Liver (tissue), 9 donors: ENCODE results near the gene SLC44A1. TPM values are rescaled to one million over a fixed set of nuclear protein-coding genes. Genes with fewer than 3 reads are reported as not detected.

Experiments used
- DNase-seq: peaks from one replicate; pipeline ENCODE4 v3.0.0-alpha.2; 2017; ENCODE audit warnings: low spot score
- H3K27ac ChIP-seq, 2 donors: one replicate each; pipeline ENCODE4 v1.7.0; 2013; ENCODE audit warnings: inconsistent platforms in 2 of 2, low read length in 2 of 2, control low read depth in 1 of 2, low read depth in 1 of 2, mild to moderate bottlenecking in 1 of 2
- H3K27me3 ChIP-seq, 4 donors: one replicate each; pipeline versions ENCODE4 v1.6.1 to v1.7.0; 2013; ENCODE audit warnings: low read length in 3 of 4, inconsistent platforms in 1 of 4, mild to moderate bottlenecking in 1 of 4, moderate library complexity in 1 of 4; ENCODE audit not compliant: control insufficient read depth in 4 of 4, insufficient read depth in 4 of 4
- H3K36me3 ChIP-seq, 4 donors: one replicate each; pipeline versions ENCODE4 v1.6.1 to v1.7.0; 2013; ENCODE audit warnings: low read length in 3 of 4, mild to moderate bottlenecking in 3 of 4, low read depth in 1 of 4, moderate library complexity in 1 of 4; ENCODE audit not compliant: control insufficient read depth in 4 of 4, insufficient read depth in 3 of 4
- H3K4me1 ChIP-seq, 4 donors: one replicate each; pipeline versions ENCODE4 v1.6.1 to v1.7.0; 2013; ENCODE audit warnings: low read length in 3 of 4, mild to moderate bottlenecking in 3 of 4, moderate library complexity in 1 of 4; ENCODE audit not compliant: control insufficient read depth in 4 of 4, insufficient read depth in 4 of 4
- H3K4me3 ChIP-seq, 3 donors: one replicate each; pipeline versions ENCODE4 v1.6.1 to v1.7.0; 2013; ENCODE audit warnings: low read length in 3 of 3, control low read depth in 1 of 3, low read depth in 1 of 3, mild to moderate bottlenecking in 1 of 3
- H3K9ac ChIP-seq, 2 donors: one replicate each; pipeline ENCODE4 v1.7.0; 2013; ENCODE audit warnings: low read length in 2 of 2, mild to moderate bottlenecking in 2 of 2, moderate library complexity in 2 of 2, control low read depth in 1 of 2, low read depth in 1 of 2
- H3K9me3 ChIP-seq, 4 donors: one replicate each; pipeline versions ENCODE4 v1.6.1 to v1.7.0; 2013; ENCODE audit warnings: low read length in 3 of 4; ENCODE audit not compliant: control insufficient read depth in 4 of 4
- CTCF ChIP-seq: fragments of 150-350 bp; IDR thresholded peaks from 2 replicates; pipeline ENCODE4 v1.5.1; 2017; ENCODE audit warnings: improper control_type of control experiment, low read depth, low read length; ENCODE audit not compliant: missing input control
- EGR1 ChIP-seq, 2 donors: IDR thresholded peaks; 2 replicates each; pipeline ENCODE4 v1.6.1; 2016 to 2018; ENCODE audit warnings: antibody characterized with exemption in 2 of 2, low read depth in 2 of 2
- FOXA2 ChIP-seq: IDR thresholded peaks from 2 replicates; pipeline ENCODE4 v1.6.1; 2016; ENCODE audit warnings: antibody characterized with exemption
- HNF4A ChIP-seq, 2 donors: conservative IDR thresholded peaks; 2 replicates each; pipeline ENCODE4 v1.6.1; 2016; ENCODE audit warnings: antibody characterized with exemption in 2 of 2, mild to moderate bottlenecking in 2 of 2
- HNF4G ChIP-seq: IDR thresholded peaks from 2 replicates; pipeline ENCODE4 v1.6.1; 2016; ENCODE audit warnings: antibody characterized with exemption
- JUND ChIP-seq, 2 donors: IDR thresholded peaks; 2 replicates each; pipeline ENCODE4 v1.6.1; 2016; ENCODE audit warnings: antibody characterized with exemption in 2 of 2
- NR2F2 ChIP-seq: IDR thresholded peaks from 2 replicates; pipeline ENCODE4 v1.6.1; 2016; ENCODE audit warnings: antibody characterized with exemption
- RAD21 ChIP-seq, 2 donors: IDR thresholded peaks; 2 replicates each; pipeline ENCODE4 v1.6.1; 2016; ENCODE audit warnings: antibody characterized with exemption in 2 of 2, mild to moderate bottlenecking in 2 of 2
- REST ChIP-seq: IDR thresholded peaks from 2 replicates; pipeline ENCODE4 v1.6.1; 2016; ENCODE audit warnings: antibody characterized with exemption, mild to moderate bottlenecking
- RXRA ChIP-seq, 2 donors: IDR thresholded peaks; 2 replicates each; pipeline ENCODE4 v1.6.1; 2017 to 2018; ENCODE audit warnings: antibody characterized with exemption in 2 of 2, mild to moderate bottlenecking in 1 of 2
- TAF1 ChIP-seq: conservative IDR thresholded peaks from 2 replicates; pipeline ENCODE4 v1.6.1; 2016; ENCODE audit warnings: antibody characterized with exemption, mild to moderate bottlenecking
- YY1 ChIP-seq: IDR thresholded peaks from 2 replicates; pipeline ENCODE4 v1.6.1; 2016; ENCODE audit warnings: antibody characterized with exemption, mild to moderate bottlenecking
- ZBTB33 ChIP-seq: IDR thresholded peaks from 2 replicates; pipeline ENCODE4 v1.6.1; 2016; ENCODE audit warnings: antibody characterized with exemption
- WGBS: extraction: QIAGEN DNeasy Blood & Tissue Kit; methylation state at CpG from one replicate; pipeline ENCODE4 v1.1.7; 2013; 5-methylcytosine and 5-hydroxymethylcytosine counted together
- polyA plus RNA-seq, 2 donors: library from polyadenylated mRNA; stranded (reverse) in 1 of 2; unstranded in 1 of 2; fragments of 200-250 nt in 1 of 2; fragments of >200 nt in 1 of 2; fragmentation: Nextera tagmentation in 1 of 2; extraction: Ambion mirVana in 1 of 2; gene quantifications; one replicate each; pipeline versions ENCODE4 v1.2.1 to v1.2.3, GENCODE V29; 2013 to 2015
- total RNA-seq, 2 donors: library from RNA; depleted of rRNA; stranded (reverse); fragments of >200 nt; gene quantifications; one replicate each; pipeline ENCODE4 v1.2.3, GENCODE V29; 2014
- TF ChIP-seq, protein P1 (sequence below): IDR thresholded peaks from 2 replicates; pipeline ENCODE4 v1.6.1; 2016; ENCODE audit warnings: antibody characterized with exemption
- TF ChIP-seq, protein P2 (sequence below): IDR thresholded peaks from 2 replicates; pipeline ENCODE4 v1.6.1; 2016; ENCODE audit warnings: antibody characterized with exemption
- donor health status: healthy.
- donor health status: healthy.
- donor health status: healthy.
- donor health status: healthy.
- donor health status: healthy.

SLC44A1 gene
- total and polyA plus RNA-seq, 4 donors = 18.1 to 73.1 (median 53.1) TPM

- TF ChIP-seq HNF4G = no peak
Observed at GRCh38 chr9:105257809-105258208, 13.4 kb downstream of the SLC44A1 start (continued).

DNA sequence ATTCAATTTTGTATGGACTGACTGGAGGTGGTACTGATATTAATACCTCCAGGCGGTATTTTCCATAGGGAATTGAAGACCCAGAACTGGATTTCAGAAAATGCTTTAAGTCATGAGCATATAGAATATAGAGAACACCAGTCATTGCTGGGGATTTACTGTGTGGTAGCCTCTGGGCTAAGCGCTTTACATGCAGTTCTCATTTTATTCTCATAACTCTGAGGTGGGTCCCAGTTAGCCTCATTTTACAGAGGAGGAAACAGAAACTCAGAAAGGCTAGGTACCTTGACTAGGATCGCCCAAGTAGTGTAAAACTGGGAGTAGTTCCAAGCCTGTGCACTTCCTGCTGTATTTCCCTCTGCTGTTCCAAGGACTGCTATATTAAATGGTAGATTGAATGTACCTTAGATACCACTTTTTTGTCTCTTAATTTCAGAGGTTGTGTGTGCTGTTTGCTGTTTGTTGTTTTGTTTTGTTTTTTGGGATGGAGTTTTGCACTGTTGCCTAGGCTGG is 13.8 kb downstream of the SLC44A1 start:
- Histone ChIP-seq H3K4me3 (no peak overlapping the region), H3K9ac (no peak overlapping the region), H3K9me3 (no peaks in the 10 kb centered on the region), H3K27ac (no peak overlapping the region), H3K36me3 (no peaks in the 10 kb centered on the region), H3K27me3 (no peaks in the 10 kb centered on the region), H3K4me1 (peaks cover 4 to 31% (median 13%) of the 10 kb centered on the region in 4 donors)
- 78% methylated on average over 3 of the region's 3 CpGs for WGBS
- TF ChIP-seq RAD21 (IDR thresholded peaks at IDR 0.05) (no peak), CTCF (no peak), REST (no peak), ZBTB33 (no peak), HNF4G (no peak), JUND (IDR thresholded peaks at IDR 0.05) (no peak), YY1 (no peak), EGR1 (IDR thresholded peaks at IDR 0.05; ENCODE audit: low read depth in 2 of 2) (no peak), NR2F2 (no peak), TAF1 (no peak), FOXA2 (no peak), RXRA (IDR thresholded peaks at IDR 0.05) (no peak), HNF4A (conservative IDR thresholded peaks at IDR 0.05) (no peak)
- TF ChIP-seq, protein P1, sequence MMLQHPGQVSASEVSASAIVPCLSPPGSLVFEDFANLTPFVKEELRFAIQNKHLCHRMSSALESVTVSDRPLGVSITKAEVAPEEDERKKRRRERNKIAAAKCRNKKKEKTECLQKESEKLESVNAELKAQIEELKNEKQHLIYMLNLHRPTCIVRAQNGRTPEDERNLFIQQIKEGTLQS = no peak
- TF ChIP-seq, protein P2, sequence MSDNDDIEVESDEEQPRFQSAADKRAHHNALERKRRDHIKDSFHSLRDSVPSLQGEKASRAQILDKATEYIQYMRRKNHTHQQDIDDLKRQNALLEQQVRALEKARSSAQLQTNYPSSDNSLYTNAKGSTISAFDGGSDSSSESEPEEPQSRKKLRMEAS = no peak
- DNase-seq = no peak
